HCT116 (cell line): Measurements from ENCODE around the gene NAXE.

Experiments used
- EZH2 ChIP-seq: fragments of 200-600 bp; sonication (generic); IDR thresholded peaks from 2 replicates; pipeline ENCODE4 v1.6.1; 2017; ENCODE audit warnings: antibody characterized with exemption, mixed run types
- POLR2AphosphoS5 ChIP-seq: IDR thresholded peaks from 2 replicates; pipeline ENCODE4 v1.6.1; 2011; ENCODE audit warnings: mild to moderate bottlenecking, low read depth, low read length, moderate library complexity
- SP1 ChIP-seq: IDR thresholded peaks from 2 replicates; pipeline ENCODE4 v1.6.1; 2012; ENCODE audit warnings: low read depth
- SRF ChIP-seq: IDR thresholded peaks from 2 replicates; pipeline ENCODE4 v1.6.1; 2012; ENCODE audit warnings: low read depth
- TF ChIP-seq, protein P1 (sequence below): IDR thresholded peaks from 2 replicates; pipeline ENCODE4 v1.6.1; 2012
- TF ChIP-seq, protein P2 (sequence below): IDR thresholded peaks from 2 replicates; pipeline ENCODE4 v1.6.1; 2012
- TF ChIP-seq, protein P3 (sequence below), 3 experiments: fragments of 200-600 bp in 1 of 3; sonication (generic) in 1 of 3; IDR thresholded peaks in 2 of 3; conservative IDR thresholded peaks in 1 of 3; 2 replicates each; pipeline ENCODE4 v1.5.1; 2012 to 2017; ENCODE audit warnings: low read depth in 2 of 3, low read length in 2 of 3, antibody characterized with exemption in 1 of 3, borderline replicate concordance in 1 of 3, control low read depth in 1 of 3, mild to moderate bottlenecking in 1 of 3, mixed read lengths in 1 of 3, mixed run types in 1 of 3, moderate library complexity in 1 of 3; ENCODE audit not compliant: insufficient read depth in 1 of 3

DNA sequence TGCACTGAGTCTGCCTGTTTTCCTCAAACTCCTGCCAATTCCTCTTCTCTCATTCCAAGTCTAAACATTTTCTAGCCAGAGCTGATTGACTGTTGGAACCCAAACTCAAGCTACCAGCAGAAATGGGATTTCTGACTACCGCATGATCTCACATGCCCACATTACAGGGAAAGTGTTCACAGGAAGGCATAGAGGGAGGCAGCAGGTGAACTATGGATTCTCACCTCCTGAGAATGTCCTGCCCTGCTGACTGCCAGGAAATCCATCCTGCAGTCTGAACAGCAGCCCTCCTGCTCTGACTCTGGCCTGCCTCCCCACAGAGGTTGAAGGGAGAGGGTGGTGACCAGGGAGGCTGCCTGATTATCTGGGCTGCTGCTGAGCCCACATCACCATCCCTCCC is 41.7 kb upstream of the NAXE start:
- TF ChIP-seq SP1 (no peak), POLR2AphosphoS5 (no peak), EZH2 (no peak), SRF (no peak)
- TF ChIP-seq, protein P1, sequence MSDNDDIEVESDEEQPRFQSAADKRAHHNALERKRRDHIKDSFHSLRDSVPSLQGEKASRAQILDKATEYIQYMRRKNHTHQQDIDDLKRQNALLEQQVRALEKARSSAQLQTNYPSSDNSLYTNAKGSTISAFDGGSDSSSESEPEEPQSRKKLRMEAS = no peak
- TF ChIP-seq, protein P2, sequence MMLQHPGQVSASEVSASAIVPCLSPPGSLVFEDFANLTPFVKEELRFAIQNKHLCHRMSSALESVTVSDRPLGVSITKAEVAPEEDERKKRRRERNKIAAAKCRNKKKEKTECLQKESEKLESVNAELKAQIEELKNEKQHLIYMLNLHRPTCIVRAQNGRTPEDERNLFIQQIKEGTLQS = no peak
- TF ChIP-seq, protein P3, sequence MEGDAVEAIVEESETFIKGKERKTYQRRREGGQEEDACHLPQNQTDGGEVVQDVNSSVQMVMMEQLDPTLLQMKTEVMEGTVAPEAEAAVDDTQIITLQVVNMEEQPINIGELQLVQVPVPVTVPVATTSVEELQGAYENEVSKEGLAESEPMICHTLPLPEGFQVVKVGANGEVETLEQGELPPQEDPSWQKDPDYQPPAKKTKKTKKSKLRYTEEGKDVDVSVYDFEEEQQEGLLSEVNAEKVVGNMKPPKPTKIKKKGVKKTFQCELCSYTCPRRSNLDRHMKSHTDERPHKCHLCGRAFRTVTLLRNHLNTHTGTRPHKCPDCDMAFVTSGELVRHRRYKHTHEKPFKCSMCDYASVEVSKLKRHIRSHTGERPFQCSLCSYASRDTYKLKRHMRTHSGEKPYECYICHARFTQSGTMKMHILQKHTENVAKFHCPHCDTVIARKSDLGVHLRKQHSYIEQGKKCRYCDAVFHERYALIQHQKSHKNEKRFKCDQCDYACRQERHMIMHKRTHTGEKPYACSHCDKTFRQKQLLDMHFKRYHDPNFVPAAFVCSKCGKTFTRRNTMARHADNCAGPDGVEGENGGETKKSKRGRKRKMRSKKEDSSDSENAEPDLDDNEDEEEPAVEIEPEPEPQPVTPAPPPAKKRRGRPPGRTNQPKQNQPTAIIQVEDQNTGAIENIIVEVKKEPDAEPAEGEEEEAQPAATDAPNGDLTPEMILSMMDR (IDR thresholded peaks at IDR 0.05 in 2 of 3, conservative IDR thresholded peaks at IDR 0.05 in 1 of 3; ENCODE audit: borderline replicate concordance in 1 of 3, insufficient read depth in 1 of 3, low read depth in 2 of 3, low read length in 2 of 3) = no peak
